Peyer's patch (tissue), 4 donors: ENCODE results near the gene APOBEC3F.

Experiments used
- POLR2A ChIP-seq, 2 donors: fragments of 450-650 bp; IDR thresholded peaks; one replicate each; pipeline ENCODE4 v1.5.1; 2017; ENCODE audit warnings: antibody characterized with exemption in 2 of 2, mild to moderate bottlenecking in 2 of 2, moderate library complexity in 2 of 2
- TF ChIP-seq, protein P1 (sequence below), 6 experiments: fragments of 450-650 bp in 4 of 6; fragments of 200-600 bp in 2 of 6; sonication (generic) in 1 of 6; IDR thresholded peaks; one replicate each; pipeline ENCODE4 v1.5.1; 2017 to 2019; ENCODE audit warnings: antibody characterized with exemption in 6 of 6, mild to moderate bottlenecking in 3 of 6, moderate library complexity in 1 of 6

DNA sequence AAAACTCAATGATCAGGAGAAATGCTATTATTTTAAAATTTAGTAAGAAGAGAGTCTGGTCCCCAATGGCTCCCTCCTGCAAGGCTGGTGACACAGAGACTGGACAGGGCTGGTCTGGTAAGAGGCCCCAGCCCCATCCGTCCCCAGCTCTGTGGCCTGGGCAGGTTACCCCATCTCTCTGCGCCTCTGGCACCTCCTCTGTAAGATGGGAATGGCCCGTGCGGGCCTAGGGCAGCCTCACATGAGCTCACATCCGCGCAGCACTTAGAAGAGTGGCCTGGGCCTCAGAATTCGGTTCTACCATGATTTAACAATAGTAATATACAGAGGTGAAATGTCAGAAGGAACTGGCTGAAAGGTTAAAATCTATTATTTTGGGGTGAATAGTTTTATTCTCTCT lies 1.2 kb downstream of the APOBEC3F start:
- TF ChIP-seq, protein P1, sequence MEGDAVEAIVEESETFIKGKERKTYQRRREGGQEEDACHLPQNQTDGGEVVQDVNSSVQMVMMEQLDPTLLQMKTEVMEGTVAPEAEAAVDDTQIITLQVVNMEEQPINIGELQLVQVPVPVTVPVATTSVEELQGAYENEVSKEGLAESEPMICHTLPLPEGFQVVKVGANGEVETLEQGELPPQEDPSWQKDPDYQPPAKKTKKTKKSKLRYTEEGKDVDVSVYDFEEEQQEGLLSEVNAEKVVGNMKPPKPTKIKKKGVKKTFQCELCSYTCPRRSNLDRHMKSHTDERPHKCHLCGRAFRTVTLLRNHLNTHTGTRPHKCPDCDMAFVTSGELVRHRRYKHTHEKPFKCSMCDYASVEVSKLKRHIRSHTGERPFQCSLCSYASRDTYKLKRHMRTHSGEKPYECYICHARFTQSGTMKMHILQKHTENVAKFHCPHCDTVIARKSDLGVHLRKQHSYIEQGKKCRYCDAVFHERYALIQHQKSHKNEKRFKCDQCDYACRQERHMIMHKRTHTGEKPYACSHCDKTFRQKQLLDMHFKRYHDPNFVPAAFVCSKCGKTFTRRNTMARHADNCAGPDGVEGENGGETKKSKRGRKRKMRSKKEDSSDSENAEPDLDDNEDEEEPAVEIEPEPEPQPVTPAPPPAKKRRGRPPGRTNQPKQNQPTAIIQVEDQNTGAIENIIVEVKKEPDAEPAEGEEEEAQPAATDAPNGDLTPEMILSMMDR (IDR thresholded peaks at IDR 0.05): no peak
- TF ChIP-seq POLR2A (IDR thresholded peaks at IDR 0.05): no peak
